Body of pancreas (tissue), 4 donors: ENCODE results near the gene SH3GLB2.

Experiments used
- CTCF ChIP-seq, 7 experiments: fragments of 450-650 bp in 4 of 7; fragments of 200-600 bp in 3 of 7; sonication (generic) in 3 of 7; IDR thresholded peaks; one replicate each; pipeline ENCODE4 v1.5.1; 2016 to 2019; ENCODE audit warnings: antibody characterized with exemption in 7 of 7
- POLR2A ChIP-seq, 3 donors: fragments of 450-650 bp; IDR thresholded peaks; one replicate each; pipeline ENCODE4 v1.6.1; 2016; ENCODE audit warnings: antibody characterized with exemption in 3 of 3, mild to moderate bottlenecking in 2 of 3

GRCh38 chr9:128998462-128998861, 29.7 kb downstream of the SH3GLB2 start:
- TF ChIP-seq CTCF (IDR thresholded peaks at IDR 0.05) (no peak), POLR2A (IDR thresholded peaks at IDR 0.05) (no peak)
